ENCODE results near the gene SRSF6.
"Not testable (repeated sequence)": the region's sequence is repeated elsewhere in the genome, so short reads cannot be mapped to it uniquely, and the experiment has no call there.

Gene SRSF6

DNA sequence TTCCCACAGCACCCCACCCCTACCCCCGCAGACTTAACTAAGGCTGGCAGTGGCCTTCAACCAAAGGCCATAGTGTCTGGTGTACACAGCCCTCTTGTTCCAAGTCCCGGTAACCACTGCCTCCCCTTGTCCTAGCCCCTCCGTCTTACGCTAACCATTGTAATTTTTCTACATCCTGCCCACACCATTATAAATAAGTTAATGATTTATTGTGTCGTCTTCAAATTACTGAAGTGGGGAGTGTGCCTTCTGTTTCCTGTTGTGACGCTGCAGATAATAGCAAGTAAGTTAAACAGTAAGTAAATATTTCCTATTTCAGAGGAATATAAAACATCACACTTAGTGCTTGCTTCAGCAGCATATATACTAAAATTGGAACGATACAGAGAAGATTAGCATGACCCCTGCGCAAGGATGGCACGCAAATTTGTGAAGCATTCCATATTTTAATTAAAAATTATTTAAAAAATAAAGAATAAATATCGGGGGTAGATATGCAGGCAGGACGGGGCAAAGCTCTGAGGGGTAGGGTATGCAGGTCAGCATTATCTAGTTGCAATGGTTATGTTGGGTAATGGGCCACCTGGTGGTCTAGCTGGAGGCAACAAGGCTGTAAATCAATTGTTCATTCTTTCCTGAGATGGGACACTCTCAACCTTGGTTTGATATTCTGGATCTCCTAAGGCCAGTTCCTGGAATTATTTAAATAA, 15.1 kb downstream of the SRSF6 start:
- DNase-seq (ENCODE audit: low read depth, low spot score), result no peak
- no peak overlapping the region for H3K27ac ChIP-seq

DNA sequence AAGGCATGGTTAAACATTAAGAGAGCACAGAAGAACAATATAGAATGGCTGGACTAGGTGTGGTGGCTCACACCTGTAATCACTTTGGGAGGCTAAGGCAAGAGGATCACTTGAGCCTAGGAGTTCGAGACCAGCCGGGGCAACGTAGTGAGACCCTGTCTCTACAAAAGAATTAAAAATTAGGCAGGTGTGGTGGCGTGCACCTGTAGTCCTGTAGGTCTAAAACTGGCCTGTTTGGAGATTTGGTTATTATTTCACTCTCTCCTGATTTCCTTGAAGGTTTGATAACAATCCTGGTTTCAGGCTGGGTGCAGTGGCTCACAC, 15.6 kb downstream of the SRSF6 start:
- DNase-seq (ENCODE audit: low read depth, low spot score), result no peak
- H3K27ac ChIP-seq, result no peak overlapping the region

DNA sequence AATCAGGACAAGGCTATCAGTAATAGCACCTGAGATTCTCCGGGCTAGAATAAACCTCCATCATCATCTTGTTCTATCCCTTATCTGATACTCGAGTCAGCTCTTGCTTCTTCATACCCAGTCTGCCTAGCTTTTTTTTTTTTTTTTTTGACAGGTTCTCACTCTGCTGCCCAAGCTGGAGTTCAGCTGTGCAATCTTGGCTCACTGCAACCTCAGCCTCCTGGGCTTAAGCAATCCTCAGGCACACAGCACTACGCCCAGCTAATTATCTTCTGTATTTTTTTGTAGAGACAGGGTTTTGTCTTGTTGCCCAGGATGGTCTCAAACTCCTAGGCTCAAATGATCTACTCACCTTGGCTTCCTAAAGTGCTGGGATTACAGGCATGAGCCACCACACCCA, 19.5 kb downstream of the SRSF6 start:
- DNase-seq (ENCODE audit: low read depth, low spot score), result no peak
- H3K27ac ChIP-seq, result no peak overlapping the region

DNA sequence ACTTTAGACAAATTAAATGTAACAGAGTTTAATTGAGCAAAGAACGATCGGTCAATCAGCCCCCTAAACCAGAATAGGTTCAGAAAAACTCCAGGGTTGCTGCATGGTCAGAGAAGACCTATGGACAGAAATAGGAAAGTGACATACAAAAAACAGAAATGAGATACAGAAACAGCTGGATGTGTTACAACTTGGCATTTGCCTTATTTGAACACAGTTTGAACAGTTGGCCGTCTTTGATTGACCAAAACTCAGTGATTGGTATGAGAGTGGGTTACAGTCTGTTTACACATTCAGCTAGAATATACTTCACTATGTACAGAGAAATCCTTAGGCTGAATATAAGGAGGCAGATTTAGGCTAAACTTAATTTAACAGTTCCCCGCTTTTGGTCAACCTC, 19.9 kb downstream of the SRSF6 start:
- no peak for DNase-seq (ENCODE audit: low read depth, low spot score)

DNA sequence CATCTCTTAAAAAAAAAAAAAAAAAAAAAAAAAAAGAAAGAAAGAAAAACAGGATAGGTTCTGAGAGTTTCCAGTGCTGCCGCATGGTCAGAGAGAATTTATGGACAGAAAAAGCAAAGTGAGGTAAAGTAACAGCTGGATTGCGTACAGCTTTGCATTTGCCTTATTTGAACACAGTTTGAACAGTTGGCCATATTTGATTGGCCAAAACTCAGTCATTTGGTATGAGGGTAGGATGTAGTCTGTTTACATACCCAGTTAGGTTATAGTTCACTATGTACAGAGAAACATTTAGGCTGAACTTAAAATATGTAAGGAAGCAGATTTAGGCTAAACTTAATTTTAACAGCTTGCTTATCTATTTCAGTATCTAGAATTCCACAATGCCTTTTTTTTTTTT, 32.3 kb downstream of the SRSF6 start:
- no peak for DNase-seq (ENCODE audit: low read depth, low spot score)
- H3K27ac ChIP-seq, result no peak overlapping the region

More for the DNA sequence above, 19.9 kb downstream of the SRSF6 start:
- H3K27ac ChIP-seq, result no peak overlapping the region

DNA sequence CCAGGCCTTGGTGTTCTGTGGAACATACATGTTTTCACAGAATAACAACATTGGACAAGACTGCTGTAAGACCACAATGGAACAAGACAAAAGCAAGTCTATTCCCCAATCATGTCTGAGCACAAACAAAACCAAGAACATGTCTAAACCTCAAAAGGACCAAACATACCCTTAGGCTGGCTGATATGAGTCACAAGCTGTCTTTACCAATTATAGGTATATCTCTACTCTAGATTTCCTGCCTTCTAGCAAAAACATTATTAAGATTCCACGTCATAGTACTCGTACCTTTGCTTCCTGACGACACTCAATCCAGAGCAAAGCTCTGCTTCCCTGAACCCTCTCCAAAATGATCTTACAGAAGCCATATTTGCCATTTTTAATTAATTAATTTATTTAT, 34.4 kb downstream of the SRSF6 start:
- peak overlapping the region; percentile 52 for H3K27ac ChIP-seq
- DNase-seq (ENCODE audit: low read depth, low spot score), result peak; percentile 90

DNA sequence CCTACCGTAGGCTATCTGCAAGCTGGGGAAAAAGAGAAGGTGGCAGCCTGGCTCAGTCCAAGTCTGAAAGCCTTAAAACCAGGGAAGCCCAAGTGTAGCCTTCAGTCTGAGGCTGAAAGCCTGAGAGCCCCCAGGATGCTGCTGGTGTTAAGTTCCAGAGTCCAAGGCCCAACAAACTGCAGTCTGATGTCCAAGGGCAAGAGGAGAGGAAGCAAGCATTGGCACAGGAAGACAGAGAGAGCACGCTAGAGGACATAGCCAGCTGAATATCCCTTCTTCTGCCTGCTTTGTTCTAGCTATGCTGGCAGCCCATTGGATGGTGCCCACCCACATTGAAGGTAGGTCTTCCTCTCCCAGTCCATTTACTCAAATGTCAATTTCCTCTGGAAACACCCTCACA, 37.7 kb downstream of the SRSF6 start:
- DNase-seq (ENCODE audit: low read depth, low spot score), result no peak

DNA sequence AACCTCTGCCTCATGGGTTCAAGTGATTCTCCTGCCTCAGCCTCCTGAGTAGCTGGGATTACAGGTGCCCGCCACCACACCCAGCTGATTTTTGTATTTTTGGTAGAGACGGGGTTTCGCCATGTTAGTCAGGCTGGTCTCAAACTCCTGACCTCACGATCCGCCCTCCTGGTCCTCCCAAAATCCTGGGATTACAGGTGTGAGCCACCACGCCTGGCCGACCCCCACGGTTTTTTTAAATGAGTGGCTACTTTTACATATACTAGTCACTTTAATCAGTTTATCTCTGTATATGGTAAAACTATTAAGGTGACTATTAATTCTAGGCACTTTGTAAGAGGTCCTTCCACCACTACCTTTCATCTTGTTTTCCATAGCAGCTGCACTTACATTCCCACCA, 44.3 kb downstream of the SRSF6 start:
- DNase-seq (ENCODE audit: low read depth, low spot score); H3K27ac ChIP-seq: not testable (repeated sequence)

More for the DNA sequence above, 37.7 kb downstream of the SRSF6 start:
- no peak overlapping the region for H3K27ac ChIP-seq

DNA sequence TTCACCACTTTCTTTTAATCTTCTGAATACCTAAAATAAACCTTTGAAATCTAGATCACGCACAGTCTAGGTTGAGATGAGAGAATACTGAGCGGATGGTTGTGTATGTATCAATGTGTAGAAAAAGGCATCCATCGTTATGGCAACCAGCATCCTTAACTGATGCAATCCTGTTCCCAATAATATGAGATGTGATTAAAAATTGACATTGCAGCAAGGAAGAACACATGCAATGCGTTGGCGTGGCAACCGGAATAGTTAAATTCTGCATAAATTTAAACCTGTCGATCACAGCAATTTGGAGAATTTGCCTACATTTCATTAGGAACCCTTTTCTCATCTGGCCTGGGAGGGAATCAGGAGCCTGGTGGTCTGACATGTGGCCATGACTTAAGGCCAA, 48.5 kb downstream of the SRSF6 start:
- DNase-seq (ENCODE audit: low read depth, low spot score), result no peak
- H3K27ac ChIP-seq, result no peak overlapping the region

DNA sequence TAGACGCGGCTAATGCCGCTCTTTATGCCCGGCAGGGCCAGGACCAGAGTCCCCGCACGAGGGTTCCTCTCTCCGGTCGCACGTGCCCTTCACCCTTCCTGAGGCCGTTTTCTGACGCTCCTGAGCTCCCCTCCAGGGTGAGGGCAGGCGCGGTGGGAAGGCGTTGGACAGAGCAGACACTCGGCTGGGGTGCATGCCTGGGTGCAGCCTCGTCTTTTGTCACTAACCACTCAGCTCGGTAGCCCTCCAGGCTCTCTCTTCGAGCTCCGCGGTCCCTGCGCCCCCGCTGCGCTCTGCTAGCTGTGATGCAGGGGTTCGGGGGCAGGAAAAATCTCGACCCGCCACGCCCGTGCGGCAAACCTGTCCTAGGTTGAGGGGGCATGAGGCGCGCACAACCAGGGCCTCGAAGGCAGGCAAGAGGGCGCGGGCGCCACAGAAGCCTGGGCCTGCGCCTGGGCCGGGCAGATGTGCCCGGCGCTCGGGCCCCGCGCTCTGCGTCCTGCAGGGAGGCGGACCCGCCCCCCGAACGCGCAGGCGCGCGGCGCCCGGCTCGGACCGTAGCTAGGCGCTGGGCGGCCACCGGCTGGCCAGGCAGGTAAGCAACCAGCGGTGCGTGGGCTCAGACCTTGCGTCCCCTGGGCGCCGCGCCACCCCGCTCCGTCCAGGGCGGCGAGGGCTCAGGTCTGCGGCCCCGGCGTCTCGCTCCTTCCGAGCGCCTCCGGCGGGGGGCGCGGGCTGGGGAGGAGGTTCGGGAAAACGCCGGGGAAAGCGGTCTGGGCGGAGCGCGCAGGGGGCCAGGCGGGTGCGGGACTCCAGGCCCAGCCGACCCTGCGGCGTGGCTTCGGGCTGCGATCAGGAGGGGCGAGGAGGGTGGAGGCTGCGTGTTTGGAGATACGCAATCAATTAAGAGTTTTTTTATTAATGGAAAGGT, 49.7 kb downstream of the SRSF6 start, which contains the start of gene L3MBTL1:
Gene L3MBTL1, plus strand, starts transcription at position 548 of the 931 bp plus-strand sequence. CDS start 5,807 bp downstream, outside the sequence.
- no peak within 1 kb of the TSS for H3K27ac ChIP-seq
- no peak for DNase-seq (ENCODE audit: low read depth, low spot score)

DNA sequence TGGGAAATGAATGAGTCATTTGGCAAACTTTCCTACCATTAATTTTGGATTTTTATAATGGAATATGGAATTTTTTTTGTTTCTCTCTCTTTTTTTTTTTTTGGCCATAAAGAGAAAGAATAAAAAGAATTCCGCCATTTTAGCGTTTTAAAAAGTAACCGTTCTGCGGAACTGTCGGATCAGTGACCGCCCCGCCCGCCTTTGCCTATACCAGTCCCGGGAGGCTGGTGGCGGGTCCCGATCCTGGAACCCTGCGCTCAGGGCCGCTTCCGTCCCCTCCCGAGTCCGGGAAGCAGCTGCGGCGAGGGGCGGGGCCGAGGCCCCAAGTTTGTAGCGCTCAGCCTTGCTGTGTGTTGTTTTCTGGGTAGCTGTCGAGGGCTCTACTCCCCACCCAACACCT, 50.4 kb downstream of the SRSF6 start:
- no peak for DNase-seq (ENCODE audit: low read depth, low spot score)
- H3K27ac ChIP-seq, result no peak overlapping the region

DNA sequence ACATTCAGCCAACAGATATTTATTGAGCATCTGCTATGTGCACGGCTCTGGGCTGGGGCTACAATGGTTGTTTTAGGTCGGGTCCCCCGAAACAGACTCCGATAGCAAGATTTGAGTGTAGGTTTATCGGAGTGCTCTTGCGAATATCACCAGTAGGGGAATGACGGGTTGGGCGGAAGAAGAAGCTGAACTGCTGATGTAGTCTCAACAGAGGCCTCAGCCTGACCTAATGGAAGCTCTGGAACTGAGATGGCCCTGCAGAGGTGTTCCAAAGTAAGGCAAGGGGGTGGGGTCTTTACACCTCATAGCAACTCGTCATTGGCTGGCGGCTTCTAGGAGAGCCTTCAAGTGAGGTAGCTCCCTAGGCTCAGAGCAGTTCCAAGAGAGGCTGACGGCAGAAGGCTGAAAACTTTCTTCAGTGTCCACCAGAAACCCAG, 50.9 kb downstream of the SRSF6 start:
- no peak for DNase-seq (ENCODE audit: low read depth, low spot score)
- no peak overlapping the region for H3K27ac ChIP-seq

DNA sequence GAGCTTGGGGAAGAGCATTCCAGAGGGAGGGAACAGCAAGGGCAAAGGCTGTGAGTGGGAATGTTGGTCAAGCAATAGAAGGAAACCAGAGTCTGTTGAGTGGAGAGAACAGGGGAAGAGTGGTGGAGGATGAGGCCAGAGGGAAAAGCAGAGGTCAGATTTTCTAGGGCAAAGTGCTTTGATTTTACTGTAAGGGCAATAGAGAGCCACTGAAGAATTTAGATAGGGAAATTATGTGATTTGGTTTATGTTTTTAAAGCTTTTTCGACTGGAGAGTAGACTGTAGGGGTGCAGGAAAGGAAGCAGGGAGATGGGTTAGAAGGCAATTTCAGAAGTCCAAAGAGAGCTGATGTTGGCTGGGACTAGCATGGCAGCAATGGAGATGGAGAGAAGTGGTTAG, 54.2 kb downstream of the SRSF6 start:
- DNase-seq (ENCODE audit: low read depth, low spot score), result no peak
- no peak overlapping the region for H3K27ac ChIP-seq

DNA sequence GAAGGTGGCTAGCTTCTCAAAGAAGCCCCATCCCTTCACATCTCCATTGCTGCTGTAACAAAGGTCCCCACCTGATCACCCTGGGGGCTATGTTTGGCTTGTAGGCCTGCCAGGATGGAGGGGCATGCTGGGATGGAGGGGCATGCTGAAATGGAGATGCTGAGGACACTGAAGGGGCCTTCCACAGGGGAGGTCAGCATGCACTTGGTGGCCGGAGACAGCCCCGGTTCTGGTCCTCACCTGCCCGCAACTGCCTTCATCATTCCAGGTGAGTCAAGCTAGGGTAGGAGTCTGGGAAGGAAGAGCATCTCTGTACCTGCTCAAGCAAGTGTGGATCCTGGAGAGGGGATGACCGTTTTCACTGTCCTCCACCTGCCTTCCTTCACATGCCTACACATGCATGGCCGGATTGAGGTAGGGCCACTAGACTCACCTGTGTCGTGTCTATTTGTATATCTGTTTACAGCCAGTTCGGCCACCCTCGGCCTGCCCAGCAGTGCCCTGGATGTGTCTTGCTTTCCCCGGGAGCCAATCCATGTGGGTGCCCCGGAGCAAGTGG, 55.8 kb downstream of the SRSF6 start:
- peak overlapping the region; percentile 43 for H3K27ac ChIP-seq
- DNase-seq (ENCODE audit: low read depth, low spot score), result no peak
